GM23338 (cell line): Measurements from ENCODE around the gene UBALD2. TPM values are rescaled to one million over a fixed set of nuclear protein-coding genes. Genes with fewer than 3 reads are reported as not detected.

Experiments
- ATAC-seq: fragments of 200-7000 bp; cut with Tn5 transposase; 3 replicates; pipeline ENCODE4 v1.9.1; 2020
- DNase-seq: peaks from one replicate; pipeline ENCODE4 v3.0.0-alpha.2; 2015; ENCODE audit warnings: low spot score
- H2AFZ ChIP-seq: fragments of 200-600 bp; sonication (generic); 2 replicates; pipeline ENCODE4 v1.8.0; 2016; ENCODE audit warnings: antibody characterized with exemption, mild to moderate bottlenecking, moderate library complexity
- H3F3A ChIP-seq: fragments of 200-600 bp; sonication (generic); replicated peaks from 2 replicates; pipeline ENCODE4 v1.8.0; 2017; ENCODE audit warnings: antibody characterized with exemption, mixed run types, low read depth
- H3K27ac ChIP-seq: fragments of 200-600 bp; sonication (generic); 2 replicates; pipeline ENCODE4 v1.6.1; 2016; ENCODE audit warnings: low read depth
- H3K27me3 ChIP-seq: fragments of 200-600 bp; sonication (generic); 2 replicates; pipeline ENCODE4 v1.8.0; 2016; ENCODE audit warnings: mild to moderate bottlenecking, mixed run types, moderate library complexity; ENCODE audit not compliant: insufficient read depth
- H3K36me3 ChIP-seq: fragments of 200-600 bp; sonication (generic); 2 replicates; pipeline ENCODE4 v1.8.0; 2016; ENCODE audit warnings: mild to moderate bottlenecking; ENCODE audit not compliant: insufficient read depth
- H3K4me1 ChIP-seq: fragments of 200-600 bp; sonication (generic); 2 replicates; pipeline ENCODE4 v1.8.0; 2016; ENCODE audit warnings: mild to moderate bottlenecking, moderate library complexity; ENCODE audit not compliant: insufficient read depth
- H3K4me2 ChIP-seq: fragments of 200-600 bp; sonication (generic); 2 replicates; pipeline ENCODE4 v1.7.1; 2017; ENCODE audit warnings: mixed run types
- H3K4me3 ChIP-seq: fragments of 200-600 bp; sonication (generic); 2 replicates; pipeline ENCODE4 v1.6.1; 2016; ENCODE audit warnings: mixed run types
- H3K79me2 ChIP-seq: fragments of 200-600 bp; sonication (generic); replicated peaks from 2 replicates; pipeline ENCODE4 v1.8.0; 2017; ENCODE audit warnings: mild to moderate bottlenecking; ENCODE audit not compliant: insufficient read depth
- H3K9me2 ChIP-seq: fragments of 200-600 bp; sonication (generic); 2 replicates; pipeline ENCODE4 v1.8.0; 2017; ENCODE audit not compliant: insufficient read depth
- H4K20me1 ChIP-seq: fragments of 200-600 bp; sonication (generic); replicated peaks from 2 replicates; pipeline ENCODE4 v1.8.0; 2017; ENCODE audit warnings: mild to moderate bottlenecking; ENCODE audit not compliant: insufficient read depth
- H3K27ac Mint-ChIP-seq: 2 replicates; pipeline ENCODE4 v1.8.0; 2020; ENCODE audit warnings: inconsistent platforms, mild to moderate bottlenecking, moderate library complexity, mixed read lengths
- H3K27me3 Mint-ChIP-seq: 3 replicates; pipeline ENCODE4 v1.8.0; 2022; ENCODE audit warnings: low read depth, mild to moderate bottlenecking, moderate library complexity, mixed read lengths, inconsistent platforms; ENCODE audit not compliant: insufficient read depth, poor library complexity
- H3K36me3 Mint-ChIP-seq: 3 replicates; pipeline ENCODE4 v1.8.0; 2021; ENCODE audit warnings: low read depth, mild to moderate bottlenecking, inconsistent platforms, moderate library complexity, mixed read lengths
- H3K4me1 Mint-ChIP-seq: 3 replicates; pipeline ENCODE4 v1.8.0; 2020; ENCODE audit warnings: mild to moderate bottlenecking, inconsistent platforms, mixed read lengths
- H3K4me3 Mint-ChIP-seq: 3 replicates; pipeline ENCODE4 v1.8.0; 2021; ENCODE audit warnings: moderate library complexity, mild to moderate bottlenecking, inconsistent platforms, mixed read lengths
- H3K9me3 Mint-ChIP-seq: 3 replicates; pipeline ENCODE4 v1.8.0; 2020; ENCODE audit warnings: moderate library complexity, mild to moderate bottlenecking, inconsistent platforms, mixed read lengths
- CREB1 ChIP-seq: fragments of 250-450 bp; sonication (Bioruptor Pico); IDR thresholded peaks from 2 replicates; pipeline ENCODE4 v1.5.0; 2020; ENCODE audit warnings: low read depth, mild to moderate bottlenecking, moderate library complexity
- ETS1 ChIP-seq: IDR thresholded peaks from 2 replicates; pipeline ENCODE4 v1.6.1; 2016; ENCODE audit warnings: antibody characterized with exemption
- EZH2 ChIP-seq: fragments of 200-600 bp; sonication (generic); IDR thresholded peaks from one replicate; pipeline ENCODE4 v1.8.0; 2017; ENCODE audit warnings: antibody characterized with exemption, mild to moderate bottlenecking, low read depth; ENCODE audit not compliant: unreplicated experiment
- EZH2phosphoT487 ChIP-seq: fragments of 200-600 bp; sonication (generic); IDR thresholded peaks from one replicate; pipeline ENCODE4 v1.8.1; 2018; ENCODE audit warnings: antibody characterized with exemption; ENCODE audit not compliant: unreplicated experiment
- JUNB ChIP-seq: IDR thresholded peaks from one replicate; pipeline ENCODE4 v1.6.1; 2016; ENCODE audit warnings: antibody characterized with exemption; ENCODE audit not compliant: unreplicated experiment
- NANOG ChIP-seq: IDR thresholded peaks from 2 replicates; pipeline ENCODE4 v1.6.1; 2016; ENCODE audit warnings: antibody characterized with exemption, borderline replicate concordance
- POLR2AphosphoS5 ChIP-seq: IDR thresholded peaks from 2 replicates; pipeline ENCODE4 v1.6.1; 2016; ENCODE audit warnings: antibody characterized with exemption, low read depth
- REST ChIP-seq: IDR thresholded peaks from one replicate; pipeline ENCODE4 v1.6.1; 2018; ENCODE audit warnings: antibody characterized with exemption; ENCODE audit not compliant: unreplicated experiment
- ZNF114 ChIP-seq: fragments of 250-450 bp; sonication (Bioruptor Pico); IDR thresholded peaks from 2 replicates; pipeline ENCODE4 v1.5.0; 2020; ENCODE audit warnings: mild to moderate bottlenecking, moderate library complexity
- ZNF462 ChIP-seq: fragments of 250-450 bp; sonication (Bioruptor Pico); IDR thresholded peaks from 2 replicates; pipeline ENCODE4 v1.5.0; 2020; ENCODE audit warnings: mild to moderate bottlenecking, moderate library complexity
- polyA plus RNA-seq: library from polyadenylated mRNA; unstranded; fragments of >200 nt; fragmentation: Nextera tagmentation; extraction: Ambion mirVana; gene quantifications from 2 replicates; pipeline ENCODE4 v1.2.1, GENCODE V29; 2016
- total RNA-seq: library from RNA; depleted of rRNA; stranded (reverse); fragments of >200 nt; shearing (Covaris generic); gene quantifications from 2 replicates; pipeline ENCODE4 v1.2.3, GENCODE V29; 2014

Gene UBALD2
- total and polyA plus RNA-seq, 2 experiments from 2014 or later: 2.2 to 3.1 TPM

GRCh38 chr17:76292567-76292966 is 27.4 kb downstream of the UBALD2 start:
- TF ChIP-seq POLR2AphosphoS5 (no peak), CREB1 (no peak), EZH2 (no peak), ZNF114 (CRISPR knock-in tag) (no peak), NANOG (no peak), ETS1 (no peak), JUNB (no peak)
- H3K4me1 ChIP-seq: no peaks in the 10 kb centered on the region
- no peaks in the 10 kb centered on the region for H3F3A ChIP-seq
- Mint-ChIP-seq H3K27me3 (peaks cover 7% of the 10 kb centered on the region), H3K4me1 (no peaks in the 10 kb centered on the region), H3K36me3 (peaks cover 3% of the 10 kb centered on the region), H3K9me3 (no peaks in the 10 kb centered on the region), H3K27ac (no peak overlapping the region), H3K4me3 (no peak overlapping the region)
- H3K4me3 ChIP-seq: no peak overlapping the region
- no peak for DNase-seq
- no peak overlapping the region for H3K27ac ChIP-seq
- H4K20me1 ChIP-seq: no peaks in the 10 kb centered on the region
- H3K9me2 ChIP-seq: no peaks in the 10 kb centered on the region
- no peak for ATAC-seq
- H3K27me3 ChIP-seq: no peaks in the 10 kb centered on the region
- H3K4me2 ChIP-seq: no peak overlapping the region
- no peaks in the 10 kb centered on the region for H3K79me2 ChIP-seq
- H2AFZ ChIP-seq: no peak overlapping the region
- H3K36me3 ChIP-seq: no peaks in the 10 kb centered on the region

- no peak overlapping the region for H3K4me3 ChIP-seq
- H3K27me3 ChIP-seq: no peaks in the 10 kb centered on the region
- Mint-ChIP-seq H3K36me3 (peaks cover 3% of the 10 kb centered on the region), H3K4me3 (no peak overlapping the region), H3K9me3 (no peaks in the 10 kb centered on the region), H3K27ac (no peak overlapping the region), H3K27me3 (peaks cover 4% of the 10 kb centered on the region), H3K4me1 (no peaks in the 10 kb centered on the region)
- no peaks in the 10 kb centered on the region for H4K20me1 ChIP-seq
- no peaks in the 10 kb centered on the region for H3K36me3 ChIP-seq
- no peak overlapping the region for H3K4me2 ChIP-seq
- H3K4me1 ChIP-seq: no peaks in the 10 kb centered on the region
- no peaks in the 10 kb centered on the region for H3F3A ChIP-seq
- no peaks in the 10 kb centered on the region for H3K79me2 ChIP-seq
- no peak overlapping the region for H2AFZ ChIP-seq
- no peak for DNase-seq
- H3K9me2 ChIP-seq: no peaks in the 10 kb centered on the region
- H3K27ac ChIP-seq: no peak overlapping the region
- no peak for ATAC-seq
- TF ChIP-seq NANOG (no peak), ZNF114 (CRISPR knock-in tag) (no peak), POLR2AphosphoS5 (no peak), CREB1 (no peak), EZH2phosphoT487 (no peak), ZNF462 (CRISPR knock-in tag) (no peak), REST (no peak)
Observed at GRCh38 chr17:76293106-76293505, 28.0 kb downstream of the UBALD2 start.
